ENCODE results near the gene TARBP1. TPM values are rescaled to one million over a fixed set of nuclear protein-coding genes. Genes with fewer than 3 reads are reported as not detected.

TARBP1 gene
- 11.5 and 14.4 TPM in 2 replicates for total RNA-seq

DNA sequence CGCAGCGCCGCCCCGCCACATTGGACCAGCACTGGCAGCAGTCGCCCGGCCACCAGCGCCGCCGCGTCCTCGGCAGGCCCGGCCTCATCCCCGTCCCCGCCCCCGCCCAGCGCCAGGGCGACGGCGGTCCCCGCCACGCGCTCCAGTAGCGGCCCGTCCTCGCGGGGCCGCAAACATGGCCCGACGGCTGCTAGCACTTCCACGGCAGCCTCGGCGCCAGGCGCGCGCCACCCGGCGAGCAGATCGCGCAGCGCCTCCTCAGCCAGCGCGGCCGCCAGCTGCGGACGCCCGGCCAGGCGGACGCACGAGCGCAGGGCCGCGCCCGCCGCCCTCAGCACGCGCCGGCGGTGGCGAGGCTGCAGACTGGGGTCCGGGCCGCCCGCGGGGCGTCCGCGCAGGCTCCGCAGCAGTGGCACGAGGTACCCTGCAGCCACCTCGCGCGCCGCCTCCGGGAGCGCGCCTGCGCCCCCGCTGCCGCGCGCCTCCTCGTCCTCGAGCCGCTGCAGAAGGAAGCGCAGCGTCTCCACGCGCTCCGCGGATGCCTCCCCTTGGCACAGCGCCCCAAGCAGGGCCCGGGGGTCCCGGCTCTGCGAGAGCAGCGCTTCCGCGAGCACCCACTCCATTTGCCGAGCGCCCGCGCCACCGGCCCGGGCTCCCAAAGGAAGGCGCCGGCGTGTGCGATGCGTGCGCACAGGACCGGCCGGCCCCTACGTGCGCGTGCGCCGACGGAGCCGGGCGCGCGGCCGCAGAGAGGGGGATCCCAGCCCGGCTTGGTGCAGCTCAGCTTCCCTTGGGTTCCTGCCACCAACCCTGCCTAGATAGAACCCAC is at the start of gene TARBP1:
TSS of gene TARBP1 (minus strand) at position 699 of the 829 bp plus-strand sequence. CDS start at position 623, 76 bp downstream.

GRCh38 chr1:234373064-234373958 is 105.7 kb downstream of the TARBP1 start, which contains the start of gene COA6:
Gene COA6, plus strand, starts transcription at chr1:234373456. Its CDS starts 11 bp downstream, at chr1:234373467.

Other genes starting within 250 kb of the TARBP1 start
- 17.4 and 19.4 TPM in 2 replicates for gene COA6, start 105.7 kb downstream of the TARBP1 start, total RNA-seq
- gene IRF2BP2, start 131.0 kb upstream of the TARBP1 start, total RNA-seq, result 101 and 137 TPM in 2 replicates

Data from dermis lymphatic vessel endothelial cell (primary cell).